ENCODE results near the gene TVP23C.

DNA sequence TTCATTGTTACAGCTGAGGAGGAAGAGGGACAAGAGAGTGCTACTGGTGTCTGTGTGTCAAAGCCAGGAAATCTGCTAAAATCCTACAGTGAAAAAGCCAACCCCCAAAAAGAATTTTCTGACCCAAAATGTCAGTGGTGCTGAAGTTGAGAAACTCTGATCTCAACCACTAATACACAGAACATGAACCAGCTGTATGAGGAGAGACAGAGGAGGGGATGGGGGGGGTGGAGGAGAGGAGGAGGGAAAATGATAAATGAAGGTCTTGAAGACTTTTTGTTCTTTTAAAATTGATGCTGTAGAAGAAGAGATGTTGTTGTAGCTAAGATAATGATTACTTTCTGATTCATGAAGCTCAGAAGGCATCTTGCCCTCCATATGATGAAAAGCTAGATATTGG is 68.5 kb downstream of the TVP23C start:
- TF ChIP-seq, protein P1, sequence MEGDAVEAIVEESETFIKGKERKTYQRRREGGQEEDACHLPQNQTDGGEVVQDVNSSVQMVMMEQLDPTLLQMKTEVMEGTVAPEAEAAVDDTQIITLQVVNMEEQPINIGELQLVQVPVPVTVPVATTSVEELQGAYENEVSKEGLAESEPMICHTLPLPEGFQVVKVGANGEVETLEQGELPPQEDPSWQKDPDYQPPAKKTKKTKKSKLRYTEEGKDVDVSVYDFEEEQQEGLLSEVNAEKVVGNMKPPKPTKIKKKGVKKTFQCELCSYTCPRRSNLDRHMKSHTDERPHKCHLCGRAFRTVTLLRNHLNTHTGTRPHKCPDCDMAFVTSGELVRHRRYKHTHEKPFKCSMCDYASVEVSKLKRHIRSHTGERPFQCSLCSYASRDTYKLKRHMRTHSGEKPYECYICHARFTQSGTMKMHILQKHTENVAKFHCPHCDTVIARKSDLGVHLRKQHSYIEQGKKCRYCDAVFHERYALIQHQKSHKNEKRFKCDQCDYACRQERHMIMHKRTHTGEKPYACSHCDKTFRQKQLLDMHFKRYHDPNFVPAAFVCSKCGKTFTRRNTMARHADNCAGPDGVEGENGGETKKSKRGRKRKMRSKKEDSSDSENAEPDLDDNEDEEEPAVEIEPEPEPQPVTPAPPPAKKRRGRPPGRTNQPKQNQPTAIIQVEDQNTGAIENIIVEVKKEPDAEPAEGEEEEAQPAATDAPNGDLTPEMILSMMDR (conservative IDR thresholded peaks at IDR 0.05; ENCODE audit: low read length) = no peak
- no peak for TF ChIP-seq EZH2phosphoT487 (IDR thresholded peaks at IDR 0.05; ENCODE audit: borderline replicate concordance)
